H1 (cell line): Measurements from ENCODE around the gene SNED1. TPM values are rescaled to one million over a fixed set of nuclear protein-coding genes. Genes with fewer than 3 reads are reported as not detected.

Experiments used
- CTCF ChIA-PET: fragments of 300-600 bp; sonication (Branson Sonifier 250); formaldehyde crosslinking; loops from one replicate; lab custom pipeline; 2021; ENCODE audit not compliant: partially characterized antibody; lab: Charles Lee
- POLR2A ChIA-PET: fragments of 300-600 bp; sonication (Branson Sonifier 250); formaldehyde crosslinking; loops from one replicate; lab custom pipeline; 2021; ENCODE audit warnings: inconsistent platforms; ENCODE audit not compliant: partially characterized antibody; lab: Charles Lee
- DNase-seq, 2 experiments: peaks; one replicate each; pipeline versions ENCODE4 v3.0.0 to v3.0.0-alpha.2; 2010 to 2022; ENCODE audit warnings: low spot score in 2 of 2, low read depth in 1 of 2, mixed read lengths in 1 of 2
- FAIRE-seq: peaks from 2 replicates; lab custom pipeline; 2011; peaks lifted over from hg19 to GRCh38; lab: Jason Lieb, UNC
- H2AFZ ChIP-seq: 2 replicates; pipeline ENCODE4 v1.8.1; 2012; ENCODE audit warnings: low read length, inconsistent platforms
- H2AK5ac ChIP-seq: 2 replicates; pipeline ENCODE4 v1.6.1; 2013; ENCODE audit warnings: low read depth, low read length
- H2BK120ac ChIP-seq: replicated peaks from 2 replicates; pipeline ENCODE3; 2013; ENCODE audit warnings: low read depth, low read length, inconsistent platforms
- H2BK12ac ChIP-seq: 2 replicates; pipeline ENCODE4 v1.6.1; 2013; ENCODE audit warnings: low read depth, low read length
- H2BK15ac ChIP-seq: 2 replicates; pipeline ENCODE4 v1.6.1; 2013; ENCODE audit warnings: low read length
- H2BK20ac ChIP-seq: 2 replicates; pipeline ENCODE4 v1.6.1; 2013; ENCODE audit warnings: low read length
- H2BK5ac ChIP-seq: 2 replicates; pipeline ENCODE4 v1.6.1; 2013; ENCODE audit warnings: low read depth, low read length
- H3K14ac ChIP-seq: 2 replicates; pipeline ENCODE4 v1.6.1; 2013; ENCODE audit warnings: inconsistent platforms; ENCODE audit not compliant: insufficient read length
- H3K18ac ChIP-seq: 2 replicates; pipeline ENCODE4 v1.6.1; 2013; ENCODE audit warnings: low read length; ENCODE audit errors: extremely low read depth
- H3K23ac ChIP-seq: 2 replicates; pipeline ENCODE4 v1.6.1; 2013; ENCODE audit warnings: inconsistent platforms; ENCODE audit not compliant: insufficient read length
- H3K23me2 ChIP-seq: 2 replicates; pipeline ENCODE4 v1.6.1; 2013; ENCODE audit warnings: low read depth, low read length
- H3K27ac ChIP-seq: 2 replicates; pipeline ENCODE4 v1.6.1; 2011; ENCODE audit warnings: low read depth, low read length, inconsistent platforms
- H3K27me3 ChIP-seq, 4 experiments: replicated peaks in 1 of 4; 1 replicate in 1 of 4; 2 replicates in 3 of 4; pipeline versions ENCODE4 v1.6.1 to v1.8.1; 2011 to 2013; ENCODE audit warnings: low read length in 3 of 4, mild to moderate bottlenecking in 3 of 4, inconsistent platforms in 2 of 4, mixed read lengths in 2 of 4, moderate library complexity in 1 of 4; ENCODE audit not compliant: control insufficient read depth in 3 of 4, insufficient read depth in 3 of 4; ENCODE audit errors: extremely low read depth in 1 of 4
- H3K36me3 ChIP-seq, 4 experiments: 2 replicates each; pipeline versions ENCODE4 v1.6.1 to v1.8.1; 2011 to 2013; ENCODE audit warnings: mild to moderate bottlenecking in 4 of 4, low read length in 3 of 4, moderate library complexity in 2 of 4, control low read depth in 1 of 4, inconsistent platforms in 1 of 4; ENCODE audit not compliant: insufficient read depth in 4 of 4, control insufficient read depth in 2 of 4
- H3K4ac ChIP-seq: replicated peaks from 2 replicates; pipeline ENCODE3; 2013; ENCODE audit warnings: low read length, low read depth, mixed read lengths, inconsistent platforms; ENCODE audit not compliant: insufficient read length
- H3K4me1 ChIP-seq, 4 experiments: replicated peaks in 1 of 4; 1 replicate in 1 of 4; 2 replicates in 3 of 4; pipeline versions ENCODE4 v1.6.1 to v1.8.1; 2011 to 2013; ENCODE audit warnings: low read length in 3 of 4, inconsistent platforms in 2 of 4, mixed read lengths in 1 of 4; ENCODE audit not compliant: insufficient read depth in 4 of 4, control insufficient read depth in 3 of 4
- H3K4me2 ChIP-seq, 2 experiments: 2 replicates each; pipeline versions ENCODE4 v1.6.1 to v1.8.1; 2011 to 2013; ENCODE audit warnings: low read depth in 2 of 2, low read length in 2 of 2, control low read depth in 1 of 2, inconsistent platforms in 1 of 2, mild to moderate bottlenecking in 1 of 2; ENCODE audit not compliant: insufficient read depth in 1 of 2
- H3K4me3 ChIP-seq, 4 experiments: fragments of 200-600, 300-600 bp in 1 of 4; sonication (generic), shearing (Covaris generic), sonication (Bioruptor Twin) in 1 of 4; 2 replicates each; pipeline versions ENCODE4 v1.5.1 to v1.8.1; 2011 to 2016; ENCODE audit warnings: low read length in 4 of 4, low read depth in 3 of 4, control low read depth in 2 of 4, inconsistent platforms in 2 of 4, mild to moderate bottlenecking in 2 of 4, mixed read lengths in 1 of 4, moderate library complexity in 1 of 4; ENCODE audit not compliant: insufficient read depth in 2 of 4; ENCODE audit errors: extremely low read depth in 1 of 4
- H3K56ac ChIP-seq: replicated peaks from 2 replicates; pipeline ENCODE3; 2013; ENCODE audit warnings: low read depth, mild to moderate bottlenecking, mixed read lengths, low read length, inconsistent platforms; ENCODE audit not compliant: insufficient read length
- H3K79me1 ChIP-seq: 2 replicates; pipeline ENCODE4 v1.6.1; 2013; ENCODE audit warnings: low read depth, low read length, control low read depth
- H3K79me2 ChIP-seq, 2 experiments: 2 replicates each; pipeline versions ENCODE4 v1.6.1 to v1.8.1; 2012 to 2013; ENCODE audit warnings: low read length in 2 of 2, mild to moderate bottlenecking in 2 of 2, inconsistent platforms in 1 of 2; ENCODE audit not compliant: insufficient read depth in 2 of 2, control insufficient read depth in 1 of 2
- H3K9ac ChIP-seq, 4 experiments: replicated peaks in 1 of 4; 1 replicate in 1 of 4; 2 replicates in 3 of 4; pipeline versions ENCODE4 v1.6.1 to v1.8.1; 2011 to 2013; ENCODE audit warnings: low read depth in 3 of 4, low read length in 3 of 4, control low read depth in 2 of 4, mild to moderate bottlenecking in 2 of 4, moderate library complexity in 2 of 4, inconsistent platforms in 1 of 4; ENCODE audit errors: extremely low read depth in 1 of 4
- H3K9me3 ChIP-seq, 2 experiments: 2 replicates each; pipeline versions ENCODE4 v1.6.1 to v1.8.1; 2012 to 2013; ENCODE audit warnings: mild to moderate bottlenecking in 2 of 2, moderate library complexity in 2 of 2, control low read depth in 1 of 2, inconsistent platforms in 1 of 2, low read depth in 1 of 2, low read length in 1 of 2, mixed read lengths in 1 of 2; ENCODE audit not compliant: insufficient read depth in 2 of 2
- H4K20me1 ChIP-seq, 2 experiments: replicated peaks in 1 of 2; 2 replicates each; pipeline versions ENCODE3 to v1.8.1; 2011 to 2013; ENCODE audit warnings: inconsistent platforms in 2 of 2, low read length in 2 of 2, mild to moderate bottlenecking in 1 of 2; ENCODE audit not compliant: insufficient read depth in 2 of 2, control insufficient read depth in 1 of 2
- H4K5ac ChIP-seq: 2 replicates; pipeline ENCODE4 v1.6.1; 2013; ENCODE audit warnings: low read length, low read depth, mixed read lengths, inconsistent platforms; ENCODE audit not compliant: insufficient read length
- H4K8ac ChIP-seq: 2 replicates; pipeline ENCODE4 v1.8.0; 2013; ENCODE audit warnings: mild to moderate bottlenecking, moderate library complexity, low read length, inconsistent platforms; ENCODE audit not compliant: insufficient read depth; ENCODE audit errors: extremely low read depth
- H4K91ac ChIP-seq: replicated peaks from 2 replicates; pipeline ENCODE3; 2013; ENCODE audit warnings: low read length, mixed read lengths, inconsistent platforms; ENCODE audit not compliant: insufficient read length
- ATF2 ChIP-seq: IDR thresholded peaks from 2 replicates; pipeline ENCODE4 v1.6.1; 2012; ENCODE audit warnings: low read length, inconsistent platforms
- CBX5 ChIP-seq: fragments of 300-800, 300-1000 bp; sonication (generic); IDR thresholded peaks from 2 replicates; pipeline ENCODE4 v1.7.1; 2016; ENCODE audit warnings: antibody characterized with exemption, low read length, low read depth
- CHD2 ChIP-seq: IDR thresholded peaks from 2 replicates; pipeline ENCODE4 v1.6.1; 2012; ENCODE audit warnings: low read length, improper control_type of control experiment
- CREB1 ChIP-seq: IDR thresholded peaks from 2 replicates; pipeline ENCODE4 v1.6.1; 2012; ENCODE audit warnings: inconsistent platforms
- KDM1A ChIP-seq: fragments of 200-600, 300-600 bp; sonication (generic); IDR thresholded peaks from 2 replicates; pipeline ENCODE4 v1.7.1; 2016; ENCODE audit warnings: mild to moderate bottlenecking, low read length, borderline replicate concordance
- SAP30 ChIP-seq: fragments of 300-600 bp; sonication (generic); IDR thresholded peaks from 2 replicates; pipeline ENCODE4 v1.7.1; 2012; ENCODE audit warnings: low read length, moderate library complexity, mild to moderate bottlenecking, inconsistent platforms; ENCODE audit not compliant: insufficient read depth, insufficient replicate concordance
- SP2 ChIP-seq: IDR thresholded peaks from 2 replicates; pipeline ENCODE4 v1.6.1; 2012; ENCODE audit warnings: mild to moderate bottlenecking, low read length, inconsistent platforms
- SUZ12 ChIP-seq: fragments of 200-600 bp; sonication (generic); IDR thresholded peaks from 2 replicates; pipeline ENCODE4 v1.6.1; 2012; ENCODE audit warnings: mild to moderate bottlenecking, inconsistent platforms, low read length, moderate library complexity, mixed read lengths
- TAF7 ChIP-seq: optimal IDR thresholded peaks from 2 replicates; pipeline ENCODE3; 2011; ENCODE audit warnings: low read depth, mild to moderate bottlenecking, inconsistent platforms, low read length, moderate library complexity, borderline replicate concordance
- YY1 ChIP-seq: IDR thresholded peaks from 2 replicates; pipeline ENCODE4 v1.6.1; 2011; ENCODE audit warnings: low read depth, mild to moderate bottlenecking, low read length
- WGBS, 2 experiments: shearing (Covaris generic) in 1 of 2; methylation state at CpG; one replicate each; pipeline versions ENCODE4 v1.1.6 to v1.1.7; 2013 to 2015; ENCODE audit warnings: low lambda C conversion rate in 2 of 2, mixed read lengths in 2 of 2, inconsistent platforms in 1 of 2, low coverage in 1 of 2, missing lambda C conversion rate in 1 of 2; ENCODE audit not compliant: insufficient replicate concordance in 2 of 2, insufficient coverage in 1 of 2, insufficient read length in 1 of 2; ENCODE audit errors: extremely low coverage in 1 of 2, missing lambda C conversion rate in 1 of 2; 5-methylcytosine and 5-hydroxymethylcytosine counted together
- polyA plus RNA-seq, 7 experiments: library from polyadenylated mRNA; depleted of rRNA in 3 of 7; stranded (reverse) in 5 of 7; unstranded in 2 of 7; fragments of >200 nt in 5 of 7; fragments of 200-250 nt in 2 of 7; gene quantifications; 1 replicate in 5 of 7; 2 replicates in 1 of 7; 4 replicates in 1 of 7; pipeline versions ENCODE4 v1.2.1 to v1.2.3, GENCODE V29; 2011 to 2013; ENCODE audit warnings: missing spikeins in 2 of 7, mixed read lengths in 2 of 7
- total RNA-seq: library from RNA; stranded (reverse); fragmentation: NEBNext Ultra II Directional; extraction: Animal tissue kit (Norgen Biotek cat#: 25700); gene quantifications from 2 replicates; pipeline ENCODE4 v1.2.1, GENCODE V29; 2021

SNED1 gene
- total and polyA plus RNA-seq, 2 of the 8 experiments (the other 6 are each of a cell fraction or from before 2014, with no cell fraction given), result 1.9 TPM

DNA sequence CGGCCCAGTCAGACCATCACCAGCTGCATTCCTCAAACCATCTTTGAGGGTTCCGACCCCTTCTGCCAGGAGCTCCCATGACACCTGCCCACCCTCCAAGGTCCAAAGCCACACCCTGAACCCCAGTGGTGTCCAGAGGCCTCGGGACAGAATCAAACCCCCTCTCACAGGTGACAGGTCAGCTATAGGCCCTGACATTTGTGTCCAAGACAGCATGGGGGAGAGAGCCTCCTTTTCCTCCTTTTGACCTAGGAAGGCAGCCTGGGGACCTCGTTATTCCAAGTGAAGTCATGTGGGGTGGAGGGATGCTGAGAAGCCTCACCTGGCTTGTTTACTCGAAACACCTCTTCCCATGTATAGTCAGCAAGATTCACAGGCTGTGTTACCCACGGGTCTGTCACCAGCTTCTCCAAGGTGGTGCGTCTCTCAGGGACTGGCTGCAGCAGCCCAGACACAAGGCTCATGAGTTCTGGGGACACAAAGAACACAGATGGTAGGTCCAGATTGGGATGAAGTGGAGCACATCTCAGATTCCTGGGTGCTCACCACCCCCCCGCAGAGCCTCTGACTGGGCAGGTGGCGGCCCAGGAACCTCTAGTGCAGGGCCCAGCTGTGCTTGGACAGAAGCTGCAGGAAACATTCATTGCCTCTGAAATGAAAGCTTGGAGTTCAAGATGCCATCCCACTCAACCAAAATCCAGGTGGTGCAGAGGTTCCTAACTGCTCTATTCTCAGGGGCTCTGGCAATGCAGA, 108.8 kb downstream of the SNED1 start:
- Histone ChIP-seq H2BK120ac (no peak overlapping the region), H3K27me3 (no peaks in the 10 kb centered on the region), H2AK5ac (no peak overlapping the region), H3K9me3 (no peaks in the 10 kb centered on the region), H2BK12ac (no peak overlapping the region), H3K56ac (no peak overlapping the region), H4K5ac (no peak overlapping the region), H3K23me2 (no peaks in the 10 kb centered on the region; the same call in 1 of the 2 replicates), H2AFZ (no peak overlapping the region), H4K8ac (no peak overlapping the region), H3K18ac (no peak overlapping the region), H3K4me2 (no peak overlapping the region), H3K4ac (no peak overlapping the region), H3K23ac (no peak overlapping the region), H3K9ac (no peak overlapping the region), H2BK20ac (no peak overlapping the region), H4K91ac (no peak overlapping the region), H3K4me1 (no peaks in the 10 kb centered on the region; a peak in 1 of 7 replicates), H2BK5ac (no peak overlapping the region), H3K27ac (no peak overlapping the region), H3K4me3 (no peak overlapping the region), H3K79me2 (no peaks in the 10 kb centered on the region), H3K36me3 (peaks cover 0 to 17% (median 2%) of the 10 kb centered on the region in 4 experiments; a peak in 4 of 8 replicates), H2BK15ac (no peak overlapping the region), H4K20me1 (peaks cover 0 to 6% of the 10 kb centered on the region in 2 experiments), H3K14ac (no peak overlapping the region), H3K79me1 (no peaks in the 10 kb centered on the region; the same call in 1 of the 2 replicates)
- 94% methylated on average over 9 of the region's 9 CpGs; no CpG with 5 or more reads in 1 of the 2 experiments for WGBS, 2 experiments
- ChIA-PET POLR2A (interaction anchor here (0.9 kb wide), 1 partner anchor 41 kb away, joined by 3 read pairs; no protein-coding TSS in a partner anchor), CTCF (no interaction called here)
- TF ChIP-seq KDM1A (no peak), SUZ12 (no peak), TAF7 (no peak), YY1 (no peak), SP2 (no peak), ATF2 (no peak), CBX5 (no peak), CREB1 (no peak), CHD2 (no peak), SAP30 (no peak)
- no peak for DNase-seq
- FAIRE-seq, result no peak
